SIG-M5 (cell line): ENCODE results near the gene RPLP2.

Experiments used
- DNase-seq: peaks from one replicate; lab custom pipeline; 2025; lab: John Stamatoyannopoulos, UW

Gene RPLP2

GRCh38 chr11:850775-851763 is 41.3 kb downstream of the RPLP2 start:
- DNase-seq, result no peak

GRCh38 chr11:852762-853161 is 43.0 kb downstream of the RPLP2 start:
- DNase-seq, result no peak

GRCh38 chr11:853682-854448 is 44.1 kb downstream of the RPLP2 start:
- DNase-seq, result no peak

- DNase-seq, result no peak
These were observed 45.0 kb downstream of the RPLP2 start for GRCh38 chr11:854601-855329.

- DNase-seq, result no peak
These were observed 45.5 kb downstream of the RPLP2 start for GRCh38 chr11:855330-855674.

- DNase-seq, result no peak
These were observed 46.0 kb downstream of the RPLP2 start for GRCh38 chr11:855796-856195.

GRCh38 chr11:856397-856796 is 46.6 kb downstream of the RPLP2 start:
- no peak for DNase-seq

DNA sequence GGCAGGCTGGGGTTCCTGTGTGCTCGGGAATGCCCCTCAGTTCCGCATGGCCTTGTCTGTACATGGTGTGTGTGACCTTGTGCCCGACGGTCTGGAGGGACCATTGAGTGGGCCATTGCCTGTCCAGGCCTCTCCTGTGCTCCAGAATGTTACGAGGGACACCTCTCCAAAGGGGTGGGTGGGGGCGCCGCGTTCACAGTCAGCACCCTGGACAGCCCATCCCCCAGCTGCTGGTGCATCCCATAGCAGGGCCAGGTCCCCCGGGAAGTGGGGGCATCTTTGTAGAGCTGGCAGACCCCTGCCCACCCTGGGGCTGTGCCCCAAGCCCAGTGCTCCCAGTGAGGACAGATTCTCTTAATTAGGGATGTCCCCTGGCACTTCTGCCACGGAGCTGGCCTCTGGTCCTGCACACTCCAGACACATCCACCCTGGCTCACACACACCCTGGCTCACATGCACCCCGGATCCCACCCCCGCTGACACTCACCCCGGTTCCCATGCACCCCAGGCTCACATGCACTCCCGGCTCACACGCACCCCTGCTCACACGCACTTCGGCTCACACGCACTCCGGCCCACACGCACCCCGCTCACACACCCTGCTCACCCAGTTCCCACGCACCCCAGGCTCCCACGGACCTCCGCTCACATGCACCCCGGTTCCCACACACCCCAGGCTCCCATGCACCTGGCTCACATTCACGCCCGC is 48.4 kb downstream of the RPLP2 start:
- no peak for DNase-seq

DNA sequence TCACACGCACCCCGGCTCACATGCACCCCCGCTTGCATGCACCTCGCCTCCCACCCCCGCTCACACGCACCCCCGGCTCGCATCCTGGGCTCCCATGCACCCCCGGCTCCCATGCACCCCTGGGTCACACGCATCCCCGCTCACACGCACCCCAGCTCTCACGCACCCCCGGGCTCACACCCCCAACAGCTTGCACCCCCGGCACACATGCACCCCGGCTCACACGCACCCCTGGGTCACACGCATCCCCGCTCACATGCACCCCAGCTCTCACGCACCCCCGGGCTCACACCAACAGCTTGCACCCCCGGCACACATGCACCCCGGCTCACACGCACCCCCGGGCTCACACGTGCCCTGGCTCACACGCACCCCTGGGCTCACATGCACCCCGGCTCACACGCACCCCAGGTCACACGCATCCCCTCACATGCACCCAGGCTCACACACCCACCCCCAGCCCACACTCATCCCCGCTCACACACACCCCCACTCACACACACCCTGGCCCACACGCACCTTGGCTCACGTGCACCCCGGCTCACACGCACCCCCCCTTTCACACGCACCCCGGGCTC is 49.1 kb downstream of the RPLP2 start:
- no peak for DNase-seq

GRCh38 chr11:859394-860131 is 49.8 kb downstream of the RPLP2 start:
- DNase-seq, result no peak

- no peak for DNase-seq
These were observed 50.7 kb downstream of the RPLP2 start for GRCh38 chr11:860234-861104.

- no peak for DNase-seq
These were observed 51.3 kb downstream of the RPLP2 start for GRCh38 chr11:861105-861479.

DNA sequence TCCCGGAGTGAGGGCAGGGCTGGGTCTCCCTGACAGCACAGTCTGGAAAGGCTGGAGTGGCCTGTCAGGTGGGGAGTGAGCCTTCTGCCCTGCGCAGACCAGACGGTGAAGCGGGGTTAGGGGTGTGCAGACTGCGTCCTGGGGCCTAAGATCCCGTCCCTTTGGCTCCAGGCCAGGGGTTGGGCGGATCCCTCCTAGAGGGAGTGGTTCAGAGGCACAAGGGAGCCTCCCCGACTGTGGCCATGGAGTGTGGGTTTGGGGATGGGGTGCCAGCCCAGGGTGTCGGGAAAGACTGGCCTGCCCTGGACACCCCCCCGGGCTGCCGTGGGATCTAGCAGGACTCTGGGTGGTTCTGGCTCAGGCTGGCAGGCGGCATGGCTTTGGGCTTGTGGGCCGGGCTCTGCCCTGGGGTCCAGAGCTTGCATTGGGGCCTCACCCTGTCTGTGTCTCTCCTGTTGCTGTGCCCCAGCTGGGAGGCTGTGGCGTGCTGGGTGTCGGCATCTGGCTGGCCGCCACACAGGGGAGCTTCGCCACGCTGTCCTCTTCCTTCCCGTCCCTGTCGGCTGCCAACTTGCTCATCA is 52.4 kb downstream of the RPLP2 start:
- DNase-seq, result no peak
